Vagina (tissue), 2 donors: ENCODE results near the gene GDPGP1. TPM values are rescaled to one million over a fixed set of nuclear protein-coding genes. Genes with fewer than 3 reads are reported as not detected.
A peak's percentile ranks its signal among the peaks of the same experiment; 100 is the strongest.

ENCODE experiments used
- DNase-seq, 2 donors: peaks; one replicate each; pipeline ENCODE4 v3.0.0-alpha.2; 2017; ENCODE audit errors: extremely low spot score in 2 of 2
- H3K27ac ChIP-seq: fragments of 200-600 bp; sonication (generic); one replicate; pipeline ENCODE4 v1.5.1; 2019
- H3K27me3 ChIP-seq: fragments of 200-600 bp; sonication (generic); one replicate; pipeline ENCODE4 v1.5.1; 2019
- H3K36me3 ChIP-seq, 2 donors: fragments of 200-600 bp; sonication (generic); one replicate each; pipeline ENCODE4 v1.5.1; 2017 to 2019
- H3K4me1 ChIP-seq: fragments of 200-600 bp; sonication (generic); one replicate; pipeline ENCODE4 v1.5.1; 2019
- H3K4me3 ChIP-seq, 2 donors: fragments of 200-600 bp; sonication (generic); 1 replicate in 1 of 2; 2 replicates in 1 of 2; pipeline ENCODE4 v1.5.1; 2016 to 2019
- H3K9me3 ChIP-seq: fragments of 200-600 bp; sonication (generic); one replicate; pipeline ENCODE4 v1.5.1; 2019
- POLR2A ChIP-seq, 2 donors: fragments of 450-650 bp; IDR thresholded peaks; one replicate each; pipeline ENCODE4 v1.6.1; 2017; ENCODE audit warnings: antibody characterized with exemption in 2 of 2, mild to moderate bottlenecking in 2 of 2, moderate library complexity in 2 of 2
- POLR2AphosphoS5 ChIP-seq, 2 donors: sonication (generic); formaldehyde crosslinking; IDR thresholded peaks; one replicate each; pipeline ENCODE4 v1.9.0; 2017; ENCODE audit warnings: antibody characterized with exemption in 2 of 2, mild to moderate bottlenecking in 2 of 2, low read depth in 1 of 2; ENCODE audit not compliant: insufficient read depth in 1 of 2
- intact Hi-C: fragments of 100-400 bp; cut with DNase I; formaldehyde crosslinking; loops from one replicate; pipeline ENCODE4 v1.15.1; 2023
- total RNA-seq: library from RNA; depleted of rRNA; stranded (reverse); fragments of >200 nt; gene quantifications from one replicate; pipeline ENCODE4 v1.2.3, GENCODE V29; 2016
- TF ChIP-seq, protein P1 (sequence below), 3 experiments: fragments of 450-650 bp in 2 of 3; fragments of 200-600 bp in 1 of 3; sonication (generic) in 1 of 3; IDR thresholded peaks; one replicate each; pipeline ENCODE4 v1.5.1; 2017 to 2019; ENCODE audit warnings: antibody characterized with exemption in 3 of 3, mild to moderate bottlenecking in 2 of 3, moderate library complexity in 2 of 3

Gene GDPGP1
- total RNA-seq, 1 donor from 2014 or later, result 4.9 TPM

DNA sequence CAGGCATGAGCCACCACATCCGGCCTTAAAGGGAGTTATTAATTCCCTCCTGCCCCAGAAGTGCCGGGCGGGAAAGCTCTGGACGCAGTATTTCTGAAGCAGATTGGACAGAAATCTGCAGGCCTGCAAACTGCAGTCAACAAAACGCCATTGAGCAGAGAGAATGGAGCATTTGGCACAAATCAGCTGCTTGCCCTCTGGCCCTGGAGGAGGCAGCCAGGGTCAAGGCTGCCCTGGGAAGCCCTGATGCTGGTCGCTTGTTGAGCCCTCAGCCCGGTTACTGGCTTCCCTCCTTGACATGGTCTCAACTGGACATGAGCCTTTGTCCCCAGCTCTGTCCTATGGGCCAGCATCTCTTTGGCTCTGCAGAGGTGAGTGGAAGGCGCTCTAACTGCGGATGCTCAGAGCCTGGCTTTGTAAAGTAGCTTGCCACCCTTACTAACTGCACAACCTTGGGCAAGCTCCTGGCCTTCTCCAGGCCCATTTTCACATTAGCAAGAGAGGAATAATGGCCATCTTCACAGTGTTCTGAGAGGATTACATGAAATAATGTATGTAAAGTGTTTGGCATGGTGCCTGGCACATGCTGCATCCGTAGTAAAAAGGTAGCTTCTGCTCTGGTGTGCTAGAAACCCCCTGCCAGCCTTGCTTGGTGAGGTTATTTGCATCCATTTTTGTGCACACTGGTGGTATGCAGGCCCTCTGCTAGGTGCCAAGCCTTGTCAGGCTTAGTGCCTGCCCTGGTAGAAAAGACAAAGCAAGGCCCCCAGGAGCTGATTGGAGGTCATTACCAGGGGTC, 28.8 kb upstream of the GDPGP1 start:
- no peak for TF ChIP-seq POLR2AphosphoS5 (IDR thresholded peaks at IDR 0.05; ENCODE audit: insufficient read depth in 1 of 2, low read depth in 1 of 2)
- TF ChIP-seq POLR2A (IDR thresholded peaks at IDR 0.05), result no peak
- intact Hi-C loops, result no loop called here
- H3K27me3 ChIP-seq, result no peaks in the 10 kb centered on the region
- no peak overlapping the region for H3K27ac ChIP-seq
- H3K4me3 ChIP-seq, result no peak overlapping the region
- H3K9me3 ChIP-seq, result no peaks in the 10 kb centered on the region
- no peaks in the 10 kb centered on the region for H3K36me3 ChIP-seq
- peaks cover 72% of the 10 kb centered on the region for H3K4me1 ChIP-seq
- DNase-seq, result no peak

DNA sequence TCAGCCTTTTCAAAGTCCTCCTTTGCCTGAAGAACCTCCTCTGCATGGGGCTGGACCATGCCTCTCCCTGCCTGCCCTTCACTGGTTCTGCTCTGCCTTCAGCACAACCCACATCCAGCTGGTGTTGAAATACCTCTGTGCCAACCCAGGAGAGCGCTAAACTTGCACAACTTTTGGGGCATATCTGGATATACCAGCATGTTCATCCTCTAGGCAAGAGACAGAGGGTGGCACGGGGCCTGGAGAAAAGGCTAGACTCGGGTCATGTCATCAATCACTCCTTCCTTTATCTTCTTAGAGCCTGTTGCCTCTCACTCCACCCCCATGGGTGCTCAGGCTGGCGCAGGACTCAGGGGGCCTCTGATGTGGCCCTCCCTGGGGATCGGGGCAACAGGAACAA, 28.1 kb upstream of the GDPGP1 start:
- DNase-seq, result no peak
- intact Hi-C loops, result no loop called here
- no peaks in the 10 kb centered on the region for H3K36me3 ChIP-seq
- peaks cover 72% of the 10 kb centered on the region for H3K4me1 ChIP-seq
- H3K9me3 ChIP-seq, result no peaks in the 10 kb centered on the region
- no peaks in the 10 kb centered on the region for H3K27me3 ChIP-seq
- H3K27ac ChIP-seq, result no peak overlapping the region
- TF ChIP-seq, protein P1, sequence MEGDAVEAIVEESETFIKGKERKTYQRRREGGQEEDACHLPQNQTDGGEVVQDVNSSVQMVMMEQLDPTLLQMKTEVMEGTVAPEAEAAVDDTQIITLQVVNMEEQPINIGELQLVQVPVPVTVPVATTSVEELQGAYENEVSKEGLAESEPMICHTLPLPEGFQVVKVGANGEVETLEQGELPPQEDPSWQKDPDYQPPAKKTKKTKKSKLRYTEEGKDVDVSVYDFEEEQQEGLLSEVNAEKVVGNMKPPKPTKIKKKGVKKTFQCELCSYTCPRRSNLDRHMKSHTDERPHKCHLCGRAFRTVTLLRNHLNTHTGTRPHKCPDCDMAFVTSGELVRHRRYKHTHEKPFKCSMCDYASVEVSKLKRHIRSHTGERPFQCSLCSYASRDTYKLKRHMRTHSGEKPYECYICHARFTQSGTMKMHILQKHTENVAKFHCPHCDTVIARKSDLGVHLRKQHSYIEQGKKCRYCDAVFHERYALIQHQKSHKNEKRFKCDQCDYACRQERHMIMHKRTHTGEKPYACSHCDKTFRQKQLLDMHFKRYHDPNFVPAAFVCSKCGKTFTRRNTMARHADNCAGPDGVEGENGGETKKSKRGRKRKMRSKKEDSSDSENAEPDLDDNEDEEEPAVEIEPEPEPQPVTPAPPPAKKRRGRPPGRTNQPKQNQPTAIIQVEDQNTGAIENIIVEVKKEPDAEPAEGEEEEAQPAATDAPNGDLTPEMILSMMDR (IDR thresholded peaks at IDR 0.05), result no peak
- TF ChIP-seq POLR2A (IDR thresholded peaks at IDR 0.05), result no peak
- H3K4me3 ChIP-seq, result no peak overlapping the region

DNA sequence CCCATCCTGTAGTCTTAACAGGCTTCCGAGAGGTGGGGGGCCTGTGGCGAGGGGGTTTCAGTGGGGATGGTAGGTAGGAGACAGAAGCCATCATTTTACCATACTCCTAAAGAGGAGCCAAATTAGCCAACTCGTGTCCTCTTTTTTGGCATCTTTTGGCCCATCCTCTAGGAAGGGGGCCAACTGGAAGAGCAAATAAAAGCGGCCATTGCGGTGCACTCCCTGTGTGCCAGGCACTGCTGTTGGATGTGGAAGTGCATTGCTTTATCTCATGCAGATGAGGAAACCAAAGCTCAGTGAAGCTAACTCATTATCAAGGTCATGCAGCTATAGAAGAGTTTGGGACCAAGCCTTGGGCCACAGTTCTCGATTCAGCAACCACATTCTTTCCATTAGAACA, 26.8 kb upstream of the GDPGP1 start:
- Histone ChIP-seq H3K4me3 (no peak overlapping the region), H3K9me3 (no peaks in the 10 kb centered on the region), H3K4me1 (peaks cover 77% of the 10 kb centered on the region), H3K36me3 (no peaks in the 10 kb centered on the region), H3K27ac (no peak overlapping the region), H3K27me3 (no peaks in the 10 kb centered on the region)
- TF ChIP-seq POLR2AphosphoS5 (IDR thresholded peaks at IDR 0.05; ENCODE audit: insufficient read depth in 1 of 2, low read depth in 1 of 2) (no peak), POLR2A (IDR thresholded peaks at IDR 0.05) (no peak)
- TF ChIP-seq, protein P1 (IDR thresholded peaks at IDR 0.05), result no peak
- intact Hi-C loops, result no loop called here
- no peak for DNase-seq

DNA sequence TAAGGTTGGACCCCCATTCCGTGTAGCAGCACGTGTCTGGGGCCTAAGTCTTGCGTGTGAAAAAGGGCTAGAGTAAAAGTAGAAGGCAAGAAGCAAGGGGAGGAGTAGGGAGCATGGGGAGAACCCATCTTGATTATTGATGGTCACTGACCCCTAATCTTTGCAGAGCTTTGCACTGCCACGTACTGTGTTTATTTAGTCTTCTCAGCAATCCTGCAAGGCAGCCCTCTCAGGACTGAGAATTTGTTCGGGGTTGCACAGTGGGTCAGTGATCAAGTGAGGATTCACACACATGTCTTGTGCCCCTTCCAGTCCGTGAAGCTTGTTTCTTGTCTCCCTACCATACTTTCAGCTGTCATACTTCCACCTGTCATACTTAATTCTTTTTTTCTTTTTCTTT, 25.7 kb upstream of the GDPGP1 start:
- TF ChIP-seq, protein P1 (IDR thresholded peaks at IDR 0.05), result no peak
- TF ChIP-seq POLR2A (IDR thresholded peaks at IDR 0.05), result no peak
- TF ChIP-seq POLR2AphosphoS5 (IDR thresholded peaks at IDR 0.05; ENCODE audit: insufficient read depth in 1 of 2, low read depth in 1 of 2), result no peak
- Histone ChIP-seq H3K27ac (no peak overlapping the region), H3K36me3 (no peaks in the 10 kb centered on the region), H3K27me3 (no peaks in the 10 kb centered on the region), H3K4me1 (peaks cover 77% of the 10 kb centered on the region), H3K9me3 (no peaks in the 10 kb centered on the region), H3K4me3 (no peak overlapping the region)
- intact Hi-C loops, result no loop called here
- DNase-seq, result no peak

DNA sequence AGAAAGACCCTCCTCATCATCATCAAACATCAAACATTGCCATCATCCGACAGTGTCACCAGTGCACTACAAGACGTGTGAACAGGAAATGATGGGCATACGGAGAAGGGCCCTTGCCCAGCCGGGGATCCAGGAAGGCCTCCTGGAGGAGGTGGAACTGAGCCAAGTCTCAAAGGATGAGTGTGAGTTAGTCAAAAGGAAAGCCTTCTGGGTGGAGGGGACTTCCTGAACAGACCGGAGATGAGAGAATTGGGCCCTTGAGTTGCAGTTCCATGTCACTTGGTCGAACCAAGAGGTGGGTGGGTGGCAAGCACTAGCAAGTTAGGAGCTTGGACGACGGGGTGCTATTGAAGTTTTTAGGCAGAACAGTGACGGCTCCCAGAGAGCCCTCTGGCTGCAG, 24.4 kb upstream of the GDPGP1 start:
- TF ChIP-seq POLR2AphosphoS5 (IDR thresholded peaks at IDR 0.05; ENCODE audit: insufficient read depth in 1 of 2, low read depth in 1 of 2), result no peak
- TF ChIP-seq POLR2A (IDR thresholded peaks at IDR 0.05), result no peak
- TF ChIP-seq, protein P1 (IDR thresholded peaks at IDR 0.05), result no peak
- DNase-seq, result no peak
- peak overlapping the region; percentile 66 for H3K27ac ChIP-seq

More for the DNA sequence above, 24.4 kb upstream of the GDPGP1 start:
- peaks cover 72% of the 10 kb centered on the region for H3K4me1 ChIP-seq
- H3K27me3 ChIP-seq, result no peaks in the 10 kb centered on the region
- no peaks in the 10 kb centered on the region for H3K36me3 ChIP-seq
- H3K4me3 ChIP-seq, result no peak overlapping the region
- H3K9me3 ChIP-seq, result no peaks in the 10 kb centered on the region
- intact Hi-C loops, result no loop called here
